Mammary epithelial cell (primary cell): ENCODE results near the gene SURF4.

Source experiments
- CTCF ChIP-seq, 2 donors: IDR thresholded peaks in 1 of 2; conservative IDR thresholded peaks in 1 of 2; 2 replicates each; pipeline ENCODE4 v1.5.1; 2011 to 2012; ENCODE audit warnings: inconsistent platforms in 2 of 2, low read length in 2 of 2, mild to moderate bottlenecking in 2 of 2, control low read depth in 1 of 2, low read depth in 1 of 2; ENCODE audit not compliant: insufficient read depth in 1 of 2; ENCODE audit errors: extremely low read depth in 1 of 2
- EZH2 ChIP-seq: IDR thresholded peaks from 2 replicates; pipeline ENCODE4 v1.6.1; 2012; ENCODE audit warnings: low read length, inconsistent platforms, borderline replicate concordance

- TF ChIP-seq CTCF (conservative IDR thresholded peaks at IDR 0.05 in 1 of 2, IDR thresholded peaks at IDR 0.05 in 1 of 2; ENCODE audit: extremely low read depth in 1 of 2, insufficient read depth in 1 of 2, low read depth in 1 of 2, low read length in 2 of 2) (no peak), EZH2 (no peak)
These were observed 49.3 kb upstream of the SURF4 start for GRCh38 chr9:133425049-133425632.
